Kidney epithelial cell (primary cell): ENCODE measurements around the gene PDE2A. TPM values are rescaled to one million over a fixed set of nuclear protein-coding genes. Genes with fewer than 3 reads are reported as not detected.

Experiments
- DNase-seq: peaks from one replicate; pipeline ENCODE4 v3.0.0-alpha.2; 2010; ENCODE audit warnings: low read depth
- H3K27me3 ChIP-seq: 2 replicates; pipeline ENCODE4 v1.6.0; 2011; ENCODE audit warnings: low read length; ENCODE audit not compliant: control insufficient read depth, insufficient read depth
- H3K36me3 ChIP-seq: 2 replicates; pipeline ENCODE4 v1.5.1; 2011; ENCODE audit warnings: low read length; ENCODE audit not compliant: control insufficient read depth, insufficient read depth
- H3K4me3 ChIP-seq: 2 replicates; pipeline ENCODE4 v1.5.1; 2011; ENCODE audit warnings: low read depth, mild to moderate bottlenecking, control low read depth, low read length
- total RNA-seq: library from RNA; depleted of rRNA; stranded (reverse); fragments of >200 nt; gene quantifications from 2 replicates; pipeline ENCODE4 v1.2.3, GENCODE V29; 2015
- TF ChIP-seq, protein P1 (sequence below): IDR thresholded peaks from 2 replicates; pipeline ENCODE4 v1.5.1; 2011; ENCODE audit warnings: mild to moderate bottlenecking, moderate library complexity, low read length, control low read depth, inconsistent platforms; ENCODE audit not compliant: insufficient read depth, poor library complexity, severe bottlenecking

PDE2A gene
- total RNA-seq, 1 donor from 2014 or later = 4.3 TPM

DNA sequence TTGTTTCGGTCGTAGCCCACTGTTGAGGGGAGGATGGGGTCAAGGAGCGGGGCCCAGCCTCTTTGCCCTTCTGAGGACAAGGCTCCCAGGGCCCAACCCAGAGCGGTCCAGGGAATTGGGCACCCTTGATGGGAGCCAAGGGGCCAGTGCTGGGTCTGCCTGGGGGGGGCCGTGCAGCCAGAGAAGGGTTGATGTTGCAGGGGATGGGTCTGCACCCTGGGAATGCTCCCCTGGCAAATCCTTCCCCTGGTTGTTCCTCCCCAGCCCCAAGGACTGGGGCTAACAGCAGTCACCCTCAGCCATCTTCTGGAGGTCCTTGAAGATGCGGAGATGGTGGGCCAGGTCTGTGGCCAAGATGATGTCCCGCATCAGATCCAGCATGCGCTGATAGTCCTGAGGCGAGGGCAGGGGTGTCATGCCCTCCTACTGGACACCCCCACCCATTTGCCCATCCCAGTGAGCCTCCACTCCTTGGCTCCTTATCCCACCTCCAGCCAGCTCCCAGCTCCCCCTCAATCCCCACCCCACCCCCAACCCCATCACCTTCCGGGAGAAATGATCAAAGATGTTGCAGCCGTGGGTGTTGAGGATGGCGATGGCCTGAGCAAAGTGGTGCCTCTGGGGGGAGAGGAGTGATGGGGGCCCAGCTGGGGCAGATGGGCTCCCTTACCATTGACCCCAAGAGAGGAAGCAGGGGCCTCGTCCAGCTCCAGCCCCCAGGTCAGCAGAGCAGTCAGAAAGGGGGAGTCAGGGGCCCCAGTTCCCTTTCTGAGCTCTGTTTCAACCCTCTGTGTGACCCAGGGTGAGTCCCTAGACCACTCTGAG, 95.0 kb downstream of the PDE2A start:
- no peak for DNase-seq
- H3K36me3 ChIP-seq = no peaks in the 10 kb centered on the region
- peaks cover 20% of the 10 kb centered on the region for H3K27me3 ChIP-seq
- no peak overlapping the region for H3K4me3 ChIP-seq
- TF ChIP-seq, protein P1, sequence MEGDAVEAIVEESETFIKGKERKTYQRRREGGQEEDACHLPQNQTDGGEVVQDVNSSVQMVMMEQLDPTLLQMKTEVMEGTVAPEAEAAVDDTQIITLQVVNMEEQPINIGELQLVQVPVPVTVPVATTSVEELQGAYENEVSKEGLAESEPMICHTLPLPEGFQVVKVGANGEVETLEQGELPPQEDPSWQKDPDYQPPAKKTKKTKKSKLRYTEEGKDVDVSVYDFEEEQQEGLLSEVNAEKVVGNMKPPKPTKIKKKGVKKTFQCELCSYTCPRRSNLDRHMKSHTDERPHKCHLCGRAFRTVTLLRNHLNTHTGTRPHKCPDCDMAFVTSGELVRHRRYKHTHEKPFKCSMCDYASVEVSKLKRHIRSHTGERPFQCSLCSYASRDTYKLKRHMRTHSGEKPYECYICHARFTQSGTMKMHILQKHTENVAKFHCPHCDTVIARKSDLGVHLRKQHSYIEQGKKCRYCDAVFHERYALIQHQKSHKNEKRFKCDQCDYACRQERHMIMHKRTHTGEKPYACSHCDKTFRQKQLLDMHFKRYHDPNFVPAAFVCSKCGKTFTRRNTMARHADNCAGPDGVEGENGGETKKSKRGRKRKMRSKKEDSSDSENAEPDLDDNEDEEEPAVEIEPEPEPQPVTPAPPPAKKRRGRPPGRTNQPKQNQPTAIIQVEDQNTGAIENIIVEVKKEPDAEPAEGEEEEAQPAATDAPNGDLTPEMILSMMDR = no peak

DNA sequence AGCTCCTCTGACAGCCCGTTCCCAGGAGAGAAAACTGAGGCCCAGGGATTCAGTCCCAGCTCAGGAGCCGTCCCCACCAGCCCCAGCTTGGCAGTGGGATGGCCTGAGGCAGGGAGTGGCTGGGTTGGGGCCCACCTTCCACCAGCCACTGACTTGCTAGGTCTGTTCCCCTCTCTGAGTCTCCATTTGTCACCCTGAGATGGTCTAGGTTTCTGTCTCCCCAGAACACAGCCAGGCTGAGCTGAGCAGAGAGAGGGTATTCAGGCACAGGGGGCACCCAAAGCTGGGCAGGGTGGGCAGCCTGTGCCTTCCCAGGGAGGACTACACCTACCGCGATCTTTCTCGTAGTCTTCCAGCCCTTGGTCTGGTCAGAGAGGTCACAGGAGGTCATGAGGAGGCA, 95.7 kb downstream of the PDE2A start:
- TF ChIP-seq, protein P1 = no peak
- no peak for DNase-seq
- H3K27me3 ChIP-seq = peaks cover 15% of the 10 kb centered on the region
- no peaks in the 10 kb centered on the region for H3K36me3 ChIP-seq
- no peak overlapping the region for H3K4me3 ChIP-seq

DNA sequence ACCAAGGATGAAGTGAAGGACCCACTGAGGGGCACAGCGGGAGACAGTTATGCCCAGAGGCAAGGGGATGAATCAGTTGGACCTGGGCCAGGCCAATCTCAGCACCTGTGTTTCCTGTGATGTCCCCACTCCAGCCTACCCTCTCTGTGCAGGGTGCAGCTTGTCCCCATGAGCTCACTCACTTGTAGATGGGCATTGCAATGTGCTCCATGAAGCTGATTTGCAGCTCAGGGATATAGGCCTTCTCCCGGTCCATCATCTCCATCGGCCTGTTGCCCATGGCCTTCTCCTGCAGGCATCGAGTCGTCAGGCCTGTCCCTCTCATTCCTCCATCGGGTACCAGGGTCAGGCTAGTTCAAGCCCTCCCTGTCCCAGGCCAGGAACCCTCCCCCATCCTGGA, 96.2 kb downstream of the PDE2A start:
- no peaks in the 10 kb centered on the region for H3K36me3 ChIP-seq
- TF ChIP-seq, protein P1 = no peak
- DNase-seq = no peak
- H3K4me3 ChIP-seq = no peak overlapping the region
- peaks cover 13% of the 10 kb centered on the region for H3K27me3 ChIP-seq

DNA sequence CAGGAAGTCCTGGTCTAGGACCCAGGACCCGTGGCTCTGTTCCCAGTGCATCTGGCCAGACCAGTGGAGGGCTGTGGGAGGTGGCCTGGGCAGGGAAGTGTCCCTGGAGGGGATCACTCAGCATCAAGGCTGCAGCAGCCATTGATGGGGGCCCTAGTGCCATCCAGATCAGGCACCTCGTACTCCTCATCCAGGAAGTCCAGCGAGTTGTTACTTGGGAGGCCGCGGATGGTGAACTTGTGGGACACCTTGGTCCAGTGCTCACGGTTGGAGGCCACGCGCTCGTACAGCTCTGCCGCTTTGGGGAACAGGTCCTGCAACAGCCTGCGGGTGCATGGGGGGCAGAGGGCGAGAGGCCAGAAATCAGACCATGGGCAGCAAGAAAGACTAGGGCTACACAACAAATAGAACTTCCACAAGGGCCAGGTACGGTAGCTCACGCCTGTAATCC, 96.9 kb downstream of the PDE2A start:
- no peak for DNase-seq
- Histone ChIP-seq H3K4me3 (no peak overlapping the region), H3K36me3 (no peaks in the 10 kb centered on the region), H3K27me3 (peaks cover 8% of the 10 kb centered on the region)
- TF ChIP-seq, protein P1 = no peak

DNA sequence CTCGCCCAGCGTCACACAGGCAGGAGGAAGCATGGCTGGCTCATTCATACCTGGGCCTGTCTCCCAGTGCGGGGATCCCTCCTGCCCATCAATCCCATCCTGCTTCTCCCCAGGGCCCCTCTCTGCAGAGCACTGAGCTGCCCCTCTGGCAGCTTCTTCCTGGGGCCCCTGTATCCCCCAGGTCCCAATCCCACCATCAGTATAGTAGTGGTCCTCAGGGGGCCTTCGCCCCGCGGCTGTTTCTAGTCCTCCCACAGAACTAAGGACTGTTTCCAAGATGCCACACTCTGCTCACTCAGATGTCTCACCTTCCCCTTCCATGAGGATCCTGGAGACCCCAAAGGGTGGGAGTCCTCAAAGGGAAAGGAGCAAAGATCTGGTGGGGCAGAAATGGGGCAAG, 97.6 kb downstream of the PDE2A start:
- no peak overlapping the region for H3K4me3 ChIP-seq
- no peak for DNase-seq
- no peaks in the 10 kb centered on the region for H3K36me3 ChIP-seq
- TF ChIP-seq, protein P1 = no peak
- H3K27me3 ChIP-seq = peaks cover 8% of the 10 kb centered on the region

DNA sequence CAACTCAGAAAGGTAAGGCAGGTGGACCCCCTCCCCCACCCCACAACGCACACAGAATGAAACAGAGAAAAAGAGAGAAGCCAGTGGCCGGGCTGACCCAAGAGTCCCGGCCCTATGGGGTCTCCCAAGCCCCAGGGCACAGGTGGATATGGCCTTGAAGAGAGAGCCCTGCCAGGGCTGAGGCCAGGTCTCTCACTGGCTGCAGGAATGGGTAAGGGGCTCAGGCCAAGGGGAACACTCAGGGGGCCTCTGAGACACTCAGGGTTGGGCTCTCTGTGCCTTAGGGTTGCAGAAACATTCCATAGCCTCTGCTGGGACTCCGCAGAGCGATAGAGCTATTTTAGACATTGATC, 98.0 kb downstream of the PDE2A start:
- Histone ChIP-seq H3K4me3 (no peak overlapping the region), H3K36me3 (no peaks in the 10 kb centered on the region), H3K27me3 (peaks cover 5% of the 10 kb centered on the region)
- TF ChIP-seq, protein P1 = no peak
- no peak for DNase-seq
